ENCODE measurements around the gene FEM1C.

GRCh38 chr5:115545351-115545882 lies 842 bp upstream of the FEM1C start:
- no peak for TF ChIP-seq CTCF (IDR thresholded peaks at IDR 0.05)
- no peak for TF ChIP-seq POLR2A (IDR thresholded peaks at IDR 0.05)

All from lower leg skin (tissue), 3 donors.